Mucosa of rectum (tissue), 2 donors: ENCODE results near the gene SPAG5.
"Not testable (repeated sequence)": the region's sequence is repeated elsewhere in the genome, so short reads cannot be mapped to it uniquely, and the experiment has no call there.

ENCODE experiments used
- H3K27ac ChIP-seq, 2 donors: one replicate each; pipeline ENCODE4 v1.7.0; 2013; ENCODE audit warnings: inconsistent platforms in 2 of 2, low read depth in 2 of 2, low read length in 2 of 2
- H3K27me3 ChIP-seq, 2 donors: one replicate each; pipeline ENCODE4 v1.7.0; 2013; ENCODE audit warnings: low read length in 2 of 2; ENCODE audit not compliant: control insufficient read depth in 2 of 2, insufficient read depth in 2 of 2
- H3K36me3 ChIP-seq, 2 donors: one replicate each; pipeline ENCODE4 v1.7.0; 2013; ENCODE audit warnings: low read length in 2 of 2; ENCODE audit not compliant: control insufficient read depth in 2 of 2, insufficient read depth in 2 of 2
- H3K4me1 ChIP-seq, 2 donors: one replicate each; pipeline ENCODE4 v1.7.0; 2013; ENCODE audit warnings: low read length in 2 of 2, mild to moderate bottlenecking in 1 of 2; ENCODE audit not compliant: control insufficient read depth in 2 of 2, insufficient read depth in 2 of 2
- H3K4me3 ChIP-seq, 2 donors: one replicate each; pipeline ENCODE4 v1.7.0; 2013; ENCODE audit warnings: low read length in 2 of 2
- H3K9ac ChIP-seq, 2 donors: one replicate each; pipeline ENCODE4 v1.7.0; 2013; ENCODE audit warnings: low read length in 2 of 2, low read depth in 1 of 2, mild to moderate bottlenecking in 1 of 2
- H3K9me3 ChIP-seq, 2 donors: one replicate each; pipeline ENCODE4 v1.7.0; 2013; ENCODE audit warnings: low read length in 2 of 2; ENCODE audit not compliant: control insufficient read depth in 2 of 2
- donor health status: healthy.
- donor health status: Normal muscosa, but diverticular disease.

Gene SPAG5

GRCh38 chr17:28580959-28581358 lies 17.9 kb downstream of the SPAG5 start:
- Histone ChIP-seq H3K36me3 (peaks cover 34 to 36% of the 10 kb centered on the region in 2 donors), H3K9me3 (no peaks in the 10 kb centered on the region), H3K27me3 (no peaks in the 10 kb centered on the region), H3K4me1 (peaks cover 0 to 7% of the 10 kb centered on the region in 2 donors), H3K9ac (no peak overlapping the region), H3K4me3 (no peak overlapping the region), H3K27ac (no peak overlapping the region)

- no peak overlapping the region for H3K27ac ChIP-seq
Measured at GRCh38 chr17:28579526-28579925, 19.3 kb downstream of the SPAG5 start.

GRCh38 chr17:28578246-28579195 lies 20.3 kb downstream of the SPAG5 start:
- Histone ChIP-seq H3K27me3 (no peaks in the 10 kb centered on the region), H3K9ac (no peak overlapping the region), H3K4me1 (peaks cover 0 to 7% of the 10 kb centered on the region in 2 donors), H3K36me3 (peaks cover 12 to 16% of the 10 kb centered on the region in 2 donors), H3K27ac (no peak overlapping the region), H3K9me3 (no peaks in the 10 kb centered on the region), H3K4me3 (no peak overlapping the region)

More at GRCh38 chr17:28579526-28579925, 19.3 kb downstream of the SPAG5 start:
- Histone ChIP-seq H3K27me3 (no peaks in the 10 kb centered on the region), H3K4me1 (peaks cover 0 to 7% of the 10 kb centered on the region in 2 donors), H3K36me3 (peaks cover 22 to 23% of the 10 kb centered on the region in 2 donors), H3K9me3 (no peaks in the 10 kb centered on the region), H3K9ac (no peak overlapping the region), H3K4me3 (no peak overlapping the region)

GRCh38 chr17:28577466-28577824 lies 21.4 kb downstream of the SPAG5 start:
- Histone ChIP-seq H3K4me1 (peaks cover 5 to 10% of the 10 kb centered on the region in 2 donors), H3K4me3 (no peak overlapping the region), H3K9me3 (no peaks in the 10 kb centered on the region), H3K9ac (no peak overlapping the region), H3K27me3 (no peaks in the 10 kb centered on the region), H3K36me3 (peaks cover 5 to 10% of the 10 kb centered on the region in 2 donors), H3K27ac (no peak overlapping the region)

- H3K9me3 ChIP-seq, result no peaks in the 10 kb centered on the region
- peak within 1 kb of the TSS in 1 of 2 donors; percentile 6 for H3K9ac ChIP-seq
- H3K27me3 ChIP-seq, result no peaks in the 10 kb centered on the region
- H3K4me1 ChIP-seq, result peaks cover 10 to 15% of the 10 kb centered on the region in 2 donors
- no peak within 1 kb of the TSS for H3K27ac ChIP-seq
- H3K36me3 ChIP-seq, result peaks cover 3 to 4% of the 10 kb centered on the region in 2 donors
- peak within 1 kb of the TSS; percentile 38 to 56 for H3K4me3 ChIP-seq
Measured at GRCh38 chr17:28576758-28577465, 21.9 kb downstream of the SPAG5 start, which contains the start of gene ALDOC. Gene ALDOC, minus strand, starts transcription at chr17:28576895. Its CDS starts 1,363 bp downstream, at chr17:28575532.

GRCh38 chr17:28576016-28576415 lies 22.8 kb downstream of the SPAG5 start:
- H3K9ac ChIP-seq, H3K27me3 ChIP-seq, H3K9me3 ChIP-seq, H3K36me3 ChIP-seq, H3K27ac ChIP-seq, H3K4me3 ChIP-seq: not testable (repeated sequence)
- peaks cover 13 to 17% of the 10 kb centered on the region in 2 donors for H3K4me1 ChIP-seq

GRCh38 chr17:28575126-28575795 lies 23.6 kb downstream of the SPAG5 start:
- H3K27me3 ChIP-seq, result no peaks in the 10 kb centered on the region
- H3K4me3 ChIP-seq, result no peak overlapping the region
- no peak overlapping the region for H3K9ac ChIP-seq
- peaks cover 3 to 4% of the 10 kb centered on the region in 2 donors for H3K36me3 ChIP-seq
- H3K9me3 ChIP-seq, result no peaks in the 10 kb centered on the region
- H3K4me1 ChIP-seq, result peaks cover 19 to 20% of the 10 kb centered on the region in 2 donors
- no peak overlapping the region for H3K27ac ChIP-seq

GRCh38 chr17:28574526-28574925 lies 24.3 kb downstream of the SPAG5 start:
- peaks cover 3 to 4% of the 10 kb centered on the region in 2 donors for H3K36me3 ChIP-seq
- no peak overlapping the region for H3K9ac ChIP-seq
- H3K27me3 ChIP-seq, result no peaks in the 10 kb centered on the region
- H3K9me3 ChIP-seq, result no peaks in the 10 kb centered on the region
- no peak overlapping the region for H3K4me3 ChIP-seq
- H3K27ac ChIP-seq, result no peak overlapping the region
- H3K4me1 ChIP-seq, result peaks cover 20 to 22% of the 10 kb centered on the region in 2 donors

GRCh38 chr17:28573966-28574480 lies 24.8 kb downstream of the SPAG5 start:
- peaks cover 20 to 22% of the 10 kb centered on the region in 2 donors for H3K4me1 ChIP-seq
- H3K9me3 ChIP-seq, result no peaks in the 10 kb centered on the region
- no peak overlapping the region for H3K9ac ChIP-seq
- H3K27ac ChIP-seq, result no peak overlapping the region
- H3K4me3 ChIP-seq, result no peak overlapping the region
- no peaks in the 10 kb centered on the region for H3K27me3 ChIP-seq
- H3K36me3 ChIP-seq, result peaks cover under 1 to 4% of the 10 kb centered on the region in 2 donors
